HG02763 (cell line): ENCODE data around the gene CCDC188.

Experiments
- ATAC-seq: cut with Tn5 transposase; IDR thresholded peaks from one replicate; pipeline ENCODE4 v1.9.1; 2021; ENCODE audit warnings: mild to moderate bottlenecking, moderate library complexity; ENCODE audit not compliant: unreplicated experiment

Gene CCDC188

DNA sequence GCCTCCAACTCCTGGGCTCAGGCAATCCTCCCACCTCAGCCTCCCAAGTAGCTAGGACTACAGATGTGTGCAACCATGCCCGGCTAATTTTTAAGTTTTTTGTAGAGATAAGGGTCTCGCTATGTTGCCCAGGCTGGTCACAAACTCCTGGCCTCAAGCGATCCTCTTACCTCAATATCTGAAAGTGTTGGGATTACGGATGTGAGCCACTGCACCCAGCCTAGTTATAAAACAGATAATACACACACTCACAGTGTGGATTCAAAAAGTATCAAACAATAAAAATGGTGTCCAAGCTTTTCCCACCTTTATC is 377 bp upstream of the CCDC188 start:
- ATAC-seq = no peak

DNA sequence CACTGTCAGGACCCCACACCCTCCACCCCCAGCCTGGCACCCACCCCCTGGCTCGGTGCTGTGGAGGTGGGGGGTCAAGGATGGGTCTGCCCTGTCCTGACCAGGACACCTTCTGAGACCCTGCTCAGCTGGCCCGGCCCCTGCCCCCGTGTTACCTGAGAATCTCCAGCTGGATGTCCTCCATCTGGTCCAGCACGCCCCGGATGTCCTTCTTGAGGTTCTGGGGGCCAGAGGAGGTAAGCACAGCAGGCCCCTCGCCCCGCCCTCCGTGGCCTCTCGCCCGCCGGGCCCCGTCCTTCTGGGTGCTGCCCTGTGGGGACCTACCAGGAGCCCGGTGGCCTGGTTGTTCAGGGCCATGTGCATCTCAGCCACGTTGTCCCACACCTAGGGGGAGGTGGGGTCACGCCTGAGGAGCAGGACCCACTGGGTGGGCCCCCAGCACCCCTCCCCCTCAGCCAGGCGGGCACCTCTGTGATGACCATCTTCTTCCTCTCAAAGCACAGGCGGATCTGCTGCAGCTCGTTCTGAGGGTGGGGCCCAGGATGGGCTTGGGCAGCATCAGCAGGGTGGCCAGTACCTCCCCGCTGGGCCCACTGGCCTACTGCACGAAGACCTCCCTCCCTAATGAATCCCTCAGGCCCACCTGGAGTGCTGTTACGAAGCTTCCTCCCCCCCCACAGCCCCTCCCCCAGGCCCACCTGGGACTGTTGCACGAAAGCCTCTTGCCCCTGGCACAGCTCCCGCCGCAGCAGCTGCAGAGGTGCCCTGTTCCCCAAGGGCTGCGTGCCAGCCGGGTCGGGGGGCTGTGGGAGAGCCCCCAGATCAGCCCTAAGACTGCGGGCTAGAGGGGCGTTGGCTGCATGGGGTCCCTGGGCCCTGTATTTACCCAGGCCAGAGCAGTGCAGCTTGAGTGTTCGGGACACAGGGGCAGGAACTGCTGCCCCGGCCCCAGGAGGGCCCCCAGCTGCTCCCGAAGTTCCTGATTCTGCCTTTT is 1.3 kb downstream of the CCDC188 start:
- ATAC-seq = no peak

DNA sequence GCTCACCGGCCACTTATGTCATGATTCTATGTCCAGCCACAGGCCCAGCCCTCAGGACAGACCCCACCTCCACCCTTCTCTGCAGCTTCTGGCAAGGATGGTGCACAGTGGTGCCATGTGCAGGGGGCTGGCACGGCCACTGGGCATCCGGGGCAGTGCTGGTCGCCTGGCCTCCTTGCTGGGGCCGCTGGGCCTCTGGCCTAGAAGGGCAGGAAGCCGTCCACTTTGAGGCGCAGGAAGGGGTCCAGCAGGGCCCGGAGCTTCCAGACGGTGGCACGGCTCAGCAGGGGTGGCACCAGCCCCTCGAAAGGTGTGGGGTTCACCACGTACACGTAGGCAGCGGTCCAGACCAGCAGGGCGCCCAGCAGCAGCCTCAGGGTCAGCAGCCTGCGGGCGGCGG is 2.4 kb downstream of the CCDC188 start:
- ATAC-seq = no peak

DNA sequence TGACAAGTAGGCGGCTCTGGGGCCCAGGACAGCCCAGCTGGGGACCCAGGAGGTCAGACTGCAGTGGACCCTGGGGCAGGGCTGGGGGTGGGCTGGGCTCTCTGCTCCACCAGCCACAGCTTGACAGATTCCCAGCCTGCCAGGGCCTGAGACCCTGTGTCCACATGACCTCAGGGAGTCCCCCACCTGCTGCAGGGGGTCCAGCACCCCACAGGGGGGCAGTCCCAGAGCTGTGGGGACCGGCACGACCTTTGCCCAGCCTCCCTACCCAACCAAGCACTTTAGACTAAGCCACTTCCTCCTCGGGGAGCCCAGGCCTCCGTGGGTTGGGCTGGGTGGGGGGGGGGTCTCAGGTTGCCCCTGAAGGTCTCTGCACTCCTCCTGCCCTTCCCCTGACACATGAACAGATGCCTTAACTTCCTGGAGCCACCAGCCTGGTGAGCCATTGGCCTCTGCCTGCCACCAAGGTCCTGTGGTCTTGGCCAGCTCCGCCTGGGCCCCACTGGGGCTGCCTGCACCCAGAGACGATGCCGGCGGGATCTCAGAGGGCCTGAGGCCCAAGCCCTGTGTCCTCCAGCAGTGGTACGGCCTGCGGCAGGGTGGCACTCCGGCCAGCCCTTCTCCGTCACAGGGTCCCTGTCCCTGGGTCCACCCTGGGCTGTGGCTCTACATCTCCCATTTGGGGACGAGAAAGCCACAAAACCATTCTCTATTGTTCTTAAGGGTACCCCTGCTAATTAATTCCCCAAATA is 3.4 kb downstream of the CCDC188 start:
- ATAC-seq = no peak

DNA sequence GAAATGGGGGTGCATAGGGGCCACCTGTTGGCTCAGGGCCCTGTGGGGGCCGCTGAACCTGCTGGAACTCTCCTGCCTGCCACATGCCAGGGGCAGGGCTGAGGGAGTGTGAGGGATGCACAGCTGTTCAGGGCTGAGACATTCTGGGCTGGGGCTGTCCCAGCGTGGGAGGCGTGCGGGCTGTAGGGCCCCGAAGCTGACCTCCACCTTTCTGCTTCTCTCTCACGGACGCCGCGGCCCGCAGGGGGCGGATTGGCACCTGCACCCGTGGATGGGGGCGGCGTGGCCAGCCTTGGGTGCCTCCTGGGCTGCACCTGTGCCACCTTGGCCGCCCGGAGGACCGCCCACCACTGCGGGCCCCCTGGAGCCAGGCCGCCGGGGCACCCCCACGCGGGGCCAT is 4.1 kb downstream of the CCDC188 start:
- no peak for ATAC-seq

DNA sequence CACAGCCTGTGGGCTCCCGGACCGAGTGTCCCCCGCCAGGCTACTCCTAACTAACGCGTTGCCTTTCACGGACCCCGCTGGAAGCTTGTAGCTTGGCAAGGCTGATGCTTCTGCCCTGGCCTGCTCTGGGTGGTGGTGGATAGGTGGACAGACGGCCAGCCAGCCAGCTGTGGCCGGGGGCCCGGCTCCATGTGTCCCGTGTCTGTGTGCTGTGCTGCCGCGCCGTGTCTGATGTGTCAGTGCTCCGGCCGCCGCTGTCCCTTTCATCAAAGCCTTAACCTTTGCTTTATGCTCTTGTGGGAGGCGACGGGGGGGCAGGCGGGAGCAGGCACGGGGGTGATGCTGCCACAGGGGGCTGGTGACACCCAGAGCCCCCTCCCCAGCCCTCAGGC is 5.0 kb downstream of the CCDC188 start:
- ATAC-seq = no peak

DNA sequence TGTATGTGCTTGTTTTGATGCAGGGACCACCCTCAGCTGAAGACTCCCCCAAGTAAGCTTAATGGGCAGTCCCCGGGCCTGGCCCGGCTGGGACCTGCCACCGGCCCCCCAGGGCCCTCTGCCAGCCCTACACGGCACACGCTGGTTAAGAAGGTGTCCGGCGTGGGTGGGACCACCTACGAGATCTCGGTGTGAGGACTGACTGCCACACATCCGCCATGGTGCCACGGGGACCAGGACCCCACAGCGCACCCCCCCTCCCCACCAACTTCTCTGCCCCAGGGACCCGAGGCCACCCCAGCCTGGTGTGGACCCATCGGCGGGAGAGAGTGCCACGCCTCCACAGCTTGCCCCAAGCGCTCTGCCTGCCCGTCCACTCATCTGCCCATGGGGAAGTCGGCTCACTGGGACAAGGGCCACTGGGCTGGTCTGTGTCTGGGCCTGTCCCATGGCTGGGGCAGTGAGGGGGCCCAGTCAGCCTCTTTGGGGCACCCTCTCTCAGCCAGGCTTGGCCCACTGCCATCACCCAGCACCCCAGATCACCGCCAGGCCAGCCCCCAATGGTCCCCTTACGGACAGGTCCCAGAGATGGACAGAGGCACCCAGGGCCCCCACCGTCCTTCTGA is 5.5 kb downstream of the CCDC188 start:
- no peak for ATAC-seq

DNA sequence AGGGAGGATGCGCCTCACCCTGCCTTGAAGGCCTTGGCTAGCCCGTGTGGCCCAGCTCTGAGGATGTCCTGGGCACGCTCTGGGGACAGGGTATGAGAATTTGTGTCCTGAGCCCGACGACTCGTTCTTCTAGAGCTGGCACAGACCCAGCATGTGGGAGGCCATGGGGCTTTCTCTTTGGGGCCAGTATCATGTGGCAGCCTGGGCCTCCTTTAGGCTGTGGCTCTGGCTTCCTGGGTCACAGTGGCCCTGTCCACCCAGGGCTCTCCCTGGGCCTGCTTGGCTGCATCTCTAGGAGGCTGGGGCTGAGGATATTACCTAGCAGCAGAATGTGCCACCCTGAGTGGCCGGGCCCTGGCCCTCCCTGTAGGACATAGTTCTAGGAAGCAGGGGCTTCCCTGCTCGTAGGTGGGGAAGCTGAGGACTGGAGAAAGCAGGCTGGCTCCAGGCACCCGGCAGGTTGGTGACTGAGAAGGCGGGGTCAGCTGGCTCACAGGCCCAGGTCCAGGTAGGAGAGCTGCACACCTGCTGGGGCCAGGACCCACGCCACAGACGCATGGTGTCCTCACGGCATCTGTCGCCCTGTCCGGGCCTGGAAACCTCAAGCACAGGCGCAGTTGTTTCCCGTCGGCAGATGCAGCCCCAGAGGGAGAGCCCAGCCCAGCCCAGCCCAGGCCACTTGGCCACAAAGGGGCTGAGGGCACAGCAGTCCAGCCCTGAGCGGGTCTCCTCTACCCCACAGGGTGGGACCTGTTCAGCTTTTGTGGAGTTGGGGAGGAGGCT is 6.8 kb downstream of the CCDC188 start:
- no peak for ATAC-seq

- no peak for ATAC-seq
Observed at GRCh38 chr22:20142711-20143621, 7.9 kb downstream of the CCDC188 start.

DNA sequence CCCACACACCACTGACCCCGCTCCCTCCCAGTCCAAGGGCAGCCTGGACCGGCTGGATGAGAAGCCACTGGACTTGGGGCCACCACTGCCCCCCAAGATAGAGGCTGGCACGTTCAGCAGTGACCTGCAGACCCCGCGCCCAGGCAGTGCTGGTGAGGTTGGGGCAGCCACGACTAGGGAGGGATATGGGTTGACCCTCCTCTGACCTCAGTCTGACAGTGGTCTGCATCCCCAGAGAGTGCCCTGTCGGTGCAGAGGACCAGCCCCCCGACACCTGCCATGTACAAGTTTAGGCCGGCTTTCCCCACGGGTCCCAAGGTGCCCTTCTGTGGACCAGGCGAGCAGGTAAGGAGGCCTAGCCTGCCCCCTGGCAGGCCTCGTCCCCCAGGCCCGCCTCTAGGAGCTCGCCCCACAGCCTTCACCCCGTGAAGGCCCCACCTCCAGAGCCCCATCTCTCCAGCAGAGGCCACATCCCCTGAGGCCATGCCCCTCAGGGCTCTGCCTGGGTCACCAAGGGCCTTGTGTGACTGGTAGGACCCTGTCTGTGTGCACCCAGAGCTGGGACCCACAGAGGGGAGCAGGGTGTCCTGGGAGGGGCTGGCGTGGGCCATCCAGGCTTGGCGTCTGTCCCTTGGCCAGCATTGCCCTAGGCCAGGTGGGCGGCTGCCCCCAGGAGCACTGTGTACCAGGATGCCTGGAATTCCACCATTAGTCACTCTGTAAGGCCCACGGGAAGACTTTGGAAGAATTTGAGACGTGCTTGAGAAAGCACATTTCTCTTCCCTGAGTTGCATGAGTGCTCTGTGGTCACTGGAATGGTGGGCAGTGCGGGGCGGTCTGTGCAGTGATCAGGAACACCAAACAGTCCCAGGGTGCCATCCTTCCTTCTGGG is 9.4 kb downstream of the CCDC188 start:
- ATAC-seq = no peak

GRCh38 chr22:20140521-20140964 is 10.3 kb downstream of the CCDC188 start:
- no peak for ATAC-seq

GRCh38 chr22:20140107-20140445 is 10.8 kb downstream of the CCDC188 start:
- no peak for ATAC-seq

DNA sequence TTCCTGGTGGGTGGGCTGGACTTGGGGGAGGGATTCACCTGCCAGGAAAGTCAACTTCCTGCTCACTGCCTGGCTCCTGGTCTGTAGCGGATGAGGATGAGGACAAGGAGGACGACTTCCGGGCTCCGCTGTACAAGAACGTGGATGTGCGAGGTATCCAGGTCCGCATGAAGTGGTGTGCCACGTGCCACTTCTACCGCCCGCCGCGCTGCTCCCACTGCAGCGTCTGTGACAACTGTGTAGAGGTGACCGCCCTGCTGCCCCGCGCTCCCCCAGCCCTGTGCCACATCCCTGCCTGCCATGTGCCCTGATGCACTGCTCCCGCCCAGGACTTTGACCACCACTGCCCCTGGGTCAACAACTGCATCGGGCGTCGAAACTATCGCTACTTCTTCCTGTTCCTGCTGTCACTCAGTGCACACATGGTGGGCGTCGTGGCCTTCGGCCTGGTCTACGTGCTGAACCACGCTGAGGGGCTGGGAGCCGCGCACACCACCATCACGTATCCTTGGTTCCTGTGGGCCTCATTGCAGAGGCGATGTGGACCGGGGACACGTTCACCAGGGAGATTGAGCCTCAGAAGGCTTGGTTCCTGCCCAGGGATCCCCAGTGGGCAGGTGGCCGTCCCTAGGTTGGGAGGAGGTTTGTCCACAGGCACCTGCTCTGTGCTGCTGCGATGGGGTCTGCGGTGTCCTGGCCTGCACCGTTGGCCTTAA is 11.3 kb downstream of the CCDC188 start:
- no peak for ATAC-seq

DNA sequence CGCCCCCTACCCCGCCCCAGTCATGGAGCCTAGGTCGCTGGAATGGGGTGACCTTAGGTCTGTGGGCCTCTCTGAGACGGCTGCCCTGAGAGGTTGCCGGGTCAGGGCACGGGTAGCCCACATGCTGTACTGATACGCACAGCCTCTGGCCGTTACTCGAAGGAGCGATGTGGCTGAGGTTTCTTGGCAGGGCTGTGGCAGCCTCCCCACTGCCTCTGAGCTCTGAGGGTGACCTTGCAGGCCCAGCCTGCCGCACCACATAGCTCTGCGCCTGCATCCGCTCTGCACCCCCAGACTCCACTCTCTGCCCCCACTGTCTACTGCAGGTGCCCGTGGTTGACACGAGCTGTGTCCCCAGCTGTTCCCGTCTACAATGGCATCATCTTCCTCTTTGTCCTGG is 12.0 kb downstream of the CCDC188 start:
- no peak for ATAC-seq

DNA sequence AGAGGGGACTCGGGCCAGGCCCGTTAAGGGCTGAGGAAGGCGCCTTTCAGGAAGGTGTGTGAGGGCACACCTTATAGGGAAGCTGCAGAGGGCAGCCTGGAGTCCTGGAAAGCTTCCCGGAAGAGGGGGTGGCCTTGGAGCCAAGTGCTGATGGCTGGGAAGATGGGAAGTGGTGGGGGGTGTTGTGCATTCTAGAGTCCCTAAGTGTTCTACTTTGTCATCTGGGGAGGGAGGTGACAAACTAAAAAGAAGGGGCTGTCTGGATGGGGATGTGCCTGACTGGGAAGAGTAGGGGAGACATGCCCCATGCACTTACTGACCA is 12.5 kb downstream of the CCDC188 start:
- ATAC-seq = no peak

- no peak for ATAC-seq
Observed at GRCh38 chr22:20137671-20138416, 13.0 kb downstream of the CCDC188 start.

GRCh38 chr22:20137113-20137512 is 13.7 kb downstream of the CCDC188 start:
- ATAC-seq = no peak

- no peak for ATAC-seq
Observed at GRCh38 chr22:20136603-20136873, 14.3 kb downstream of the CCDC188 start.
